GM21526 (cell line): ENCODE measurements around the gene CAV1.
A peak's percentile ranks its signal among the peaks of the same experiment; 100 is the strongest.
"Not testable (repeated sequence)": the region's sequence is repeated elsewhere in the genome, so short reads cannot be mapped to it uniquely, and the experiment has no call there.

Experiments
- ATAC-seq: cut with Tn5 transposase; IDR thresholded peaks from one replicate; pipeline ENCODE4 v1.9.1; 2021; ENCODE audit warnings: moderate library complexity; ENCODE audit not compliant: unreplicated experiment, low FRiP score

The CAV1 gene

GRCh38 chr7:116576350-116577319 is 51.8 kb downstream of the CAV1 start:
- peak; percentile 33 for ATAC-seq

GRCh38 chr7:116577320-116577871 is 52.6 kb downstream of the CAV1 start:
- peak; percentile 76 for ATAC-seq

GRCh38 chr7:116578526-116578925 is 53.7 kb downstream of the CAV1 start:
- no peak for ATAC-seq

- ATAC-seq, result no peak
Observed at GRCh38 chr7:116579322-116579721, 54.5 kb downstream of the CAV1 start.

GRCh38 chr7:116579835-116580234 is 55.0 kb downstream of the CAV1 start:
- no peak for ATAC-seq

- no peak for ATAC-seq
Observed at GRCh38 chr7:116582164-116582732, 57.4 kb downstream of the CAV1 start.

- peak; percentile 40 for ATAC-seq
Observed at GRCh38 chr7:116582806-116583444, 58.1 kb downstream of the CAV1 start.

GRCh38 chr7:116583653-116584052 is 58.8 kb downstream of the CAV1 start:
- peak; percentile 95 for ATAC-seq

GRCh38 chr7:116584721-116585120 is 59.9 kb downstream of the CAV1 start:
- no peak for ATAC-seq

GRCh38 chr7:116585392-116585791 is 60.6 kb downstream of the CAV1 start:
- ATAC-seq, result no peak

GRCh38 chr7:116585967-116586366 is 61.1 kb downstream of the CAV1 start:
- no peak for ATAC-seq

- not testable (repeated sequence) for ATAC-seq
Observed at GRCh38 chr7:116587200-116587599, 62.4 kb downstream of the CAV1 start.

GRCh38 chr7:116588225-116588624 is 63.4 kb downstream of the CAV1 start:
- no peak for ATAC-seq

GRCh38 chr7:116588641-116589594 is 64.1 kb downstream of the CAV1 start:
- ATAC-seq, result peak; percentile 42

GRCh38 chr7:116591202-116592040 is 66.6 kb downstream of the CAV1 start:
- ATAC-seq, result no peak

GRCh38 chr7:116592041-116592355 is 67.2 kb downstream of the CAV1 start:
- no peak for ATAC-seq

- no peak for ATAC-seq
Observed at GRCh38 chr7:116592445-116592844, 67.6 kb downstream of the CAV1 start.

GRCh38 chr7:116593359-116594075 is 68.7 kb downstream of the CAV1 start:
- no peak for ATAC-seq

- no peak for ATAC-seq
Observed at GRCh38 chr7:116595063-116595462, 70.2 kb downstream of the CAV1 start.
